Measurements from ENCODE around the gene MYO6.
A peak's percentile ranks its signal among the peaks of the same experiment; 100 is the strongest.

MYO6 gene

DNA sequence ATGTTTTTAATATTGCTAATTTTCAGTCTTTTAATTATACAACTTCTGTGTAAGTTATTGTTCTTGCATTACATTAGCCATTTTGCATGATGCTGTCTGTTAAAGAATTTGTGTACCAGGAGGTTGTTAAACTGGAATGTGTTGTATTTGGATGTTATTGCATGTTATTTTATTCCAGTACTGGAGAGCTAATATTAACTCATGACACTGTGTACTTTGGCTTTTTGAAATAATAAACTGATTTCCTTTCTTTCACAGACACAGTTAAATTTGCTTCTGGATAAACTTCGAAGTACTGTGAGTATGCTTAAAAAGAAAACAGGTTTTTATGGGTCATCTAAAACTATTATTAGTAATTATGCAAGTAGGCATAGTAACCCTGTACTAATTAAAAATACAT, 121.3 kb downstream of the MYO6 start:
- TF ChIP-seq, protein P1, sequence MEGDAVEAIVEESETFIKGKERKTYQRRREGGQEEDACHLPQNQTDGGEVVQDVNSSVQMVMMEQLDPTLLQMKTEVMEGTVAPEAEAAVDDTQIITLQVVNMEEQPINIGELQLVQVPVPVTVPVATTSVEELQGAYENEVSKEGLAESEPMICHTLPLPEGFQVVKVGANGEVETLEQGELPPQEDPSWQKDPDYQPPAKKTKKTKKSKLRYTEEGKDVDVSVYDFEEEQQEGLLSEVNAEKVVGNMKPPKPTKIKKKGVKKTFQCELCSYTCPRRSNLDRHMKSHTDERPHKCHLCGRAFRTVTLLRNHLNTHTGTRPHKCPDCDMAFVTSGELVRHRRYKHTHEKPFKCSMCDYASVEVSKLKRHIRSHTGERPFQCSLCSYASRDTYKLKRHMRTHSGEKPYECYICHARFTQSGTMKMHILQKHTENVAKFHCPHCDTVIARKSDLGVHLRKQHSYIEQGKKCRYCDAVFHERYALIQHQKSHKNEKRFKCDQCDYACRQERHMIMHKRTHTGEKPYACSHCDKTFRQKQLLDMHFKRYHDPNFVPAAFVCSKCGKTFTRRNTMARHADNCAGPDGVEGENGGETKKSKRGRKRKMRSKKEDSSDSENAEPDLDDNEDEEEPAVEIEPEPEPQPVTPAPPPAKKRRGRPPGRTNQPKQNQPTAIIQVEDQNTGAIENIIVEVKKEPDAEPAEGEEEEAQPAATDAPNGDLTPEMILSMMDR (IDR thresholded peaks at IDR 0.05), result no peak

DNA sequence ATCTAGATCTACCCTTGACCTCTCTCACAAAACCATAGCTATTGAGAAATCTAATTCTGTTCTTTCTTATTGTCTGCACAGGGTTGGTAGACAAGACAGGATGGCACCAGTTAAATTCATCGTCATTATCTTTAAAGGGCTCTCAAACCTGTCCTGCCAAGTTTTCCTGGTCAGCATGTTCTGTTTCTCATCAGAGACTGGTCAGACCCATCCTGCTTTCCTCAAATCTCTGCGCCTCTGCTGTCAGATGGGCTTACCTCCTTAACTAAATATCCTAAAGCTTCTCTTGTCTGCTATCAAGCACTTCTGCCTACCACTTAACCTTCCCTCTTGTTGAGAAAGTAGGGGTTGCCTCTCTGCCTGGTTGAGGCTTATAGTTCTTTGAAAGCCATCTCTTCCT, 125.2 kb downstream of the MYO6 start:
- TF ChIP-seq, protein P1 (IDR thresholded peaks at IDR 0.05), result no peak

DNA sequence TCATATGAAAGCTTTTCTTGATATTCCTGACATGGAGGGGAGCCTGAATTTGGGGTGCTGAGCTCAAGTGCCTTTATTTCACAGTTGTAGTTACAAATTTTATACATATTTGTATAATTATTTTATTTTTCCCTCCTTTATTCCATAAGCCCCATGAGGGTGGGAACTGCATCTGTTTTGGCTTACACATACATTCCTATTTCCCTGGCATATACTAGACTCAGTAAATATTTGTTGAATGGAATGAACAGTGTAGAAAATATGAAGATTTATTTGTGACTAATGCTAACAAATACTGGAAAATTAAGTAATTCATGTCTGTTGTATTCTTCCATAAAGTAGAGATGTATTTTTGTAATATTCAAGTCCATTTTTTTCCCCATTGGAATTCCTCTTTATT, 127.1 kb downstream of the MYO6 start:
- TF ChIP-seq, protein P1 (IDR thresholded peaks at IDR 0.05), result no peak

DNA sequence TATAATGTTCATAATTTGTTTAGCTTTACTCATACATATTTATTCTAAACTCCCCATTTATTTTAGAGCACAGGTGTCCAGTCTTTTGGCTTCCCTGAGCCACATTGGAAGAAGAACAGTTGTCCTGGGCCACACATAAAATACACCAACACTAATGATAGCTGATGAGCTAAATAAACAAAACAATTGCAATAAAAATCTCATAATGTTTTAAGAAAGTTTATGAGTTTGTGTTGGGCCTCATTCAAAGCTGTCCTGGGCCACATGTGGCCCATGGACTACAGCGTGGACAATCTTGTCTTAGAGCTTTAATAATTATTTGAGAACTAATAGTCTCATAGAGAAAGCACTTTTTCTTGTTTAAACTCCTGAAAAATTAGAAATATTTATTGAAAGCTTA, 131.3 kb downstream of the MYO6 start:
- TF ChIP-seq, protein P1 (IDR thresholded peaks at IDR 0.05), result no peak

DNA sequence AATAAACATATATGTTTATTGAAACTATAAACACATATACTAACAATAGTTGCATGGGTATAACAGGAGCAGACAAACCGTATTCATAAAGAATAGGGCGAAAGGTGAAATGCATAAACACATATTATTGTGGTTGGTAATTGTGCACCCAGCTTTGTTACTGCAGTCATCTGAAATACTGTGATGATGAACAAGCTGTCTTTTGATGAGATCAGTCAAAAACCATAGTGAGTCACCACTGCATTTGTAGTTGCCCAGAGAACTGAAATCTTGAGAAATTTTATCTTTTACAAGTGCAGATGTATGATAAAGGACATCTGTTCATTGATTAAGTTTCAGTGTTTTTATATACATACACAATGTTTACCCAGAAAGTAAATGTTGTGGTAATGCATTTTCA, 133.7 kb downstream of the MYO6 start:
- TF ChIP-seq, protein P1 (IDR thresholded peaks at IDR 0.05), result no peak

DNA sequence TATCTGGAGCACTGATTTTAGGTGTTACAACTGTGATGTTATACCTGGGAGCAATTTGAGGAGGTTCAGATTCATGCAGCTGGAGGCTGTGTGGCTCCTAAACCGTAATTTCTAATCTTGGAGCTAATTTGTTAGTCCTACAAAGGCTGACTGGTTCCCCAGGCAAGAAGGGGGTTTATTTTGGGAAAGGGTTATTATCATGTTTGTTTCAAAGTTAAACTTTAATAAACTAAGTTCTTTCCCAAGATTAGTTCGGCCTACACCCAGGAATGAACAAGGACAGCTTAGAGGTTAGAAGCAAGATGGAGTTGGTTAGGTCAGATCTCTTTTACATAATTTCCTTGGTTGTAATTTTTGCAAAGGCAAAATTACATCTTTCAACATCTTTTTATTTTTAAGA, 135.8 kb downstream of the MYO6 start:
- TF ChIP-seq, protein P1 (IDR thresholded peaks at IDR 0.05), result no peak

DNA sequence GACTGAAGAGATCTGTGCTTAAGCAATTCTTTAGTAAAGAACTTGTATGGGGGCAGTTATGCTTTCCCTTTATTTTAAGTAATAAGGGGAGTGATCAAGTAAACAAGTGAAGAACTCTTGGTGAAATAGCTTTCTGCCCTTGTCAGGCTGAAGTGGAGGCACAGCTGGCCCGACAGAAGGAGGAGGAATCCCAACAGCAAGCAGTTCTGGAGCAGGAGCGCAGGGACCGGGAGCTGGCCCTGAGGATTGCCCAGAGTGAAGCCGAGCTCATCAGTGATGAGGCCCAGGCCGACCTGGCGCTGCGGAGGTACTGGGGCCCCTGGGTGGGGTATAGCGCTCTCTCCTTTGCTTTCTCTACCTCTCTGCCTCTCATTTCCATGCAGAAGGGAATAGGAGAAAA, 143.3 kb downstream of the MYO6 start:
- TF ChIP-seq, protein P1 (IDR thresholded peaks at IDR 0.05), result no peak

DNA sequence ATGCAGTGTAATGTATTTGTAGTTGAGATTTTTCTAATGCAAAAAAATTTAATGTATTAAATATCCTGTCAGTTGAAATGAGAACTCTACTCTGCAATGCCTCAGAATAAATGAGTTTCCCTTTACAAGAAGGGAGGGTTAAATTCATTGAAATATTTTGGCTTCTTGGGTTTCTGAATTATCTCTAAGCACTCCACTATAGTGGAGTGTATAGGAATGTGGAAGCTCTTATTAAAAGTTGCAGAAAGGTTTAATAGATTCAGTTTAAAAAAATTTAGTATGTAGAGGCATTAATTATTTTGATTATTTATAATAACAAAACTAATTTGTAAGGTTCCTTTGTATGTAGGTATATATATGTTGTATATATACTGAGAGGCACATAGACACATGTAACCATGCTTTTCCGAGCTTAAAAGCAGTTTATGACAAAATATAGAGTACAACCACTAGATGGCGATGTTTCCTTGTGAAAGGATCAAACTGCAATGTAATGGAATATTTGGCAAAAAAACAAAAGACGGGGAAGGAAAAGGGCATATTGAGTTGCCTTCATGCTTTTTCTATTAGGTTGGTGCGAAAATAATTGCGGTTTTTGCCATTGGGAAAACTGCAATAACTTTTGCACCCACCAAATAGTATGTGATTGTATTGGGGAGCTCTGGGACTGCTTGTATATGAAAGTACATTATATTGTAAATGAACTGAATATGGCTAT, 144.2 kb downstream of the MYO6 start:
- TF ChIP-seq, protein P1 (IDR thresholded peaks at IDR 0.05), result peak; percentile 66
